HepG2 (cell line): ENCODE measurements around the gene ZNF416. TPM values are rescaled to one million over a fixed set of nuclear protein-coding genes. Genes with fewer than 3 reads are reported as not detected.

Source experiments
- ARNTL ChIP-seq: sonication (generic); formaldehyde crosslinking; IDR thresholded peaks from 2 replicates; pipeline ENCODE4 v1.4.0; 2020; ENCODE audit warnings: mild to moderate bottlenecking, missing genetic modification reagents
- DR1 ChIP-seq: sonication (generic); formaldehyde crosslinking; IDR thresholded peaks from 2 replicates; pipeline ENCODE4 v1.8.0; 2021; ENCODE audit warnings: mild to moderate bottlenecking, missing genetic modification reagents, inconsistent platforms
- KMT2B ChIP-seq: IDR thresholded peaks from 2 replicates; pipeline ENCODE4 v1.6.1; 2016; ENCODE audit warnings: missing genetic modification reagents, missing compliant biosample characterization
- RAD21 ChIP-seq: fragments of 450-650 bp; formaldehyde crosslinking; IDR thresholded peaks from 2 replicates; pipeline ENCODE4 v1.5.0; 2020; ENCODE audit warnings: mild to moderate bottlenecking
- SATB2 ChIP-seq: sonication (generic); formaldehyde crosslinking; IDR thresholded peaks from 2 replicates; pipeline ENCODE4 v1.5.0; 2020; ENCODE audit warnings: missing genetic modification reagents
- SUZ12 ChIP-seq: fragments of 150-350 bp; IDR thresholded peaks from 2 replicates; pipeline ENCODE4 v1.6.1; 2014; ENCODE audit warnings: low read depth, low read length
- ZFP1 ChIP-seq: IDR thresholded peaks from 2 replicates; pipeline ENCODE4 v1.6.1; 2016
- ZNF354B ChIP-seq: sonication (generic); formaldehyde crosslinking; IDR thresholded peaks from 2 replicates; pipeline ENCODE4 v1.8.0; 2022; ENCODE audit warnings: mild to moderate bottlenecking, missing genetic modification reagents
- ZNF75D ChIP-seq: sonication (generic); formaldehyde crosslinking; IDR thresholded peaks from 2 replicates; pipeline ENCODE4 v1.8.1; 2023; ENCODE audit warnings: missing genetic modification reagents, mild to moderate bottlenecking, borderline replicate concordance
- polyA plus RNA-seq, 8 experiments: library from polyadenylated mRNA; depleted of rRNA in 3 of 8; stranded (reverse) in 7 of 8; unstranded in 1 of 8; fragments of >200 nt; fragmentation: Illumina TruSeq in 4 of 8; extraction: Trizol in 4 of 8; gene quantifications; 2 replicates each; pipeline versions ENCODE4 v1.2.1 to v1.2.3, GENCODE V29; 2011 to 2016; ENCODE audit warnings: low read depth in 4 of 8, missing spikeins in 1 of 8, mixed read lengths in 1 of 8; ENCODE audit not compliant: insufficient read depth in 1 of 8
- total RNA-seq, 5 experiments: library from RNA; depleted of rRNA; stranded (reverse); fragments of >200 nt; fragmentation: Illumina TruSeq; extraction: Trizol; gene quantifications; 2 replicates each; pipeline ENCODE4 v1.2.3, GENCODE V29; 2016; ENCODE audit warnings: low read depth in 1 of 5
- TF ChIP-seq, protein P1 (sequence below), 2 experiments: sonication (generic) in 1 of 2; formaldehyde crosslinking in 1 of 2; IDR thresholded peaks; 2 replicates each; pipeline versions ENCODE4 v1.4.0 to v1.6.1; 2018 to 2020; ENCODE audit warnings: missing genetic modification reagents in 2 of 2, borderline replicate concordance in 1 of 2, low read depth in 1 of 2, mild to moderate bottlenecking in 1 of 2, missing biosample characterization in 1 of 2
- TF ChIP-seq, protein P2 (sequence below): IDR thresholded peaks from 2 replicates; pipeline ENCODE4 v1.6.1; 2016; ENCODE audit warnings: control low read depth
- TF ChIP-seq, protein P3 (sequence below): sonication (generic); formaldehyde crosslinking; IDR thresholded peaks from 2 replicates; pipeline ENCODE4 v1.4.0; 2020; ENCODE audit warnings: mild to moderate bottlenecking, missing genetic modification reagents
- TF ChIP-seq, protein P4 (sequence below), 2 experiments: fragments of 450-650 bp in 1 of 2; sonication (generic) in 1 of 2; formaldehyde crosslinking in 1 of 2; IDR thresholded peaks; 2 replicates each; pipeline versions ENCODE4 v1.6.1 to v1.8.0; 2016 to 2022; ENCODE audit warnings: antibody characterized with exemption in 1 of 2, mild to moderate bottlenecking in 1 of 2, missing genetic modification reagents in 1 of 2

The ZNF416 gene
- total and polyA plus RNA-seq, 2 of the 13 experiments (the other 11 are each of a cell fraction or from before 2014, with no cell fraction given): 1.5 to 5.3 TPM

DNA sequence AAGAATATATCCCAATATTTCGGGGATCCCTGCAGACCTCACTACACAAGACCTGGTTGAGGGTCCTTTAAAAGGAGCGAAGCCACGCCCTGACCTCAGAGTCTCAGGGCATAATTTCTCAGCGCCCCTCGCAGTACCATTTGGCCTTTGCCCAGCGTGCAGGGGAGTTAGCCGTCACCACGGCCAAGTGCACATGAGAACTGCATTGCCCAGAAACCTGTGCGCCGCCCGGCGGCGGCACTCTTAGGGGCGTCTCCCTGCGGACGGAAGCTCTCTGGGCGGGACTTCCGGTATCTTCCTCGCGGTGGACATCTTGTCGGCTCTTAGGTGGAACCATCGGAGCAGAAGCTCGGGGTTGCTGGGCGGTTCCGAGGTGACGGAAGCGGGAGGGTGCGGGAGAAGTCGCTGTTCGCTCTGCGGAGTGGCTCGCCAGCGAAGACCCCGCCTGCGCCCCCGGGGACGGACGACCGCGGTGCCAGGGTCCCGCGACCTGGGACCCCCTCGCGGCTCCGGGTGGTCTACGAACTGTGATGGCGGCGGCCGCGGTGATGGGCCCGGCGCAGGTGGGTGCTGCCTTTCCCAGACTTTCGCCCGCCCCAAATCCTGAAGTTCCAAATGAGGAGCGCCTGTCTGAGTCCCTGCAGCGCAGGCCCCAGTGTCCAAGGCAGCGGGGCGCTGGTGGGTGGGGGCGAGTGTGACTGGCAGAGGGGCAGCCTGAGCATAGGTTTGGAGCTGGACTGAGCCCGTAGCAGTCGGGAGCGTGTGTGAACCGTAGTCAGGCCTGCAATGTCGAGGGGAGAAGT, 35.4 kb upstream of the ZNF416 start, which contains the start of gene ZNF134 (continued):
- TF ChIP-seq, protein P1, sequence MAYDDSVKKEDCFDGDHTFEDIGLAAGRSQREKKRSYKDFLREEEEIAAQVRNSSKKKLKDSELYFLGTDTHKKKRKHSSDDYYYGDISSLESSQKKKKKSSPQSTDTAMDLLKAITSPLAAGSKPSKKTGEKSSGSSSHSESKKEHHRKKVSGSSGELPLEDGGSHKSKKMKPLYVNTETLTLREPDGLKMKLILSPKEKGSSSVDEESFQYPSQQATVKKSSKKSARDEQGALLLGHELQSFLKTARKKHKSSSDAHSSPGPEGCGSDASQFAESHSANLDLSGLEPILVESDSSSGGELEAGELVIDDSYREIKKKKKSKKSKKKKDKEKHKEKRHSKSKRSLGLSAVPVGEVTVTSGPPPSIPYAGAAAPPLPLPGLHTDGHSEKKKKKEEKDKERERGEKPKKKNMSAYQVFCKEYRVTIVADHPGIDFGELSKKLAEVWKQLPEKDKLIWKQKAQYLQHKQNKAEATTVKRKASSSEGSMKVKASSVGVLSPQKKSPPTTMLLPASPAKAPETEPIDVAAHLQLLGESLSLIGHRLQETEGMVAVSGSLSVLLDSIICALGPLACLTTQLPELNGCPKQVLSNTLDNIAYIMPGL (CRISPR knock-in tag; IDR thresholded peaks at IDR 0.05; ENCODE audit: borderline replicate concordance in 1 of 2, low read depth in 1 of 2): peak; percentile 76
- TF ChIP-seq ZNF354B (CRISPR knock-in tag) (peak; percentile 45; the same call in 1 of the 2 replicates), DR1 (CRISPR knock-in tag) (peak; percentile 57; the same call in 1 of the 2 replicates), KMT2B (CRISPR knock-in tag) (peak; percentile 85), ZFP1 (CRISPR knock-in tag) (no peak), ZNF75D (no peak), RAD21 (CRISPR knock-in tag) (no peak; the same call in 1 of the 2 replicates), SUZ12 (peak; percentile 74), ARNTL (CRISPR knock-in tag) (0 out of 2 replicates have a peak, but pooled peaks have one; percentile 24), SATB2 (CRISPR knock-in tag) (no peak)
- TF ChIP-seq, protein P2, sequence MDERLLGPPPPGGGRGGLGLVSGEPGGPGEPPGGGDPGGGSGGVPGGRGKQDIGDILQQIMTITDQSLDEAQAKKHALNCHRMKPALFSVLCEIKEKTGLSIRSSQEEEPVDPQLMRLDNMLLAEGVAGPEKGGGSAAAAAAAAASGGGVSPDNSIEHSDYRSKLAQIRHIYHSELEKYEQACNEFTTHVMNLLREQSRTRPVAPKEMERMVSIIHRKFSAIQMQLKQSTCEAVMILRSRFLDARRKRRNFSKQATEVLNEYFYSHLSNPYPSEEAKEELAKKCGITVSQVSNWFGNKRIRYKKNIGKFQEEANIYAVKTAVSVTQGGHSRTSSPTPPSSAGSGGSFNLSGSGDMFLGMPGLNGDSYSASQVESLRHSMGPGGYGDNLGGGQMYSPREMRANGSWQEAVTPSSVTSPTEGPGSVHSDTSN (CRISPR knock-in tag): no peak
- TF ChIP-seq, protein P3, sequence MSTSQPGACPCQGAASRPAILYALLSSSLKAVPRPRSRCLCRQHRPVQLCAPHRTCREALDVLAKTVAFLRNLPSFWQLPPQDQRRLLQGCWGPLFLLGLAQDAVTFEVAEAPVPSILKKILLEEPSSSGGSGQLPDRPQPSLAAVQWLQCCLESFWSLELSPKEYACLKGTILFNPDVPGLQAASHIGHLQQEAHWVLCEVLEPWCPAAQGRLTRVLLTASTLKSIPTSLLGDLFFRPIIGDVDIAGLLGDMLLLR (CRISPR knock-in tag): 0 out of 2 replicates have a peak, but pooled peaks have one; percentile 45
- TF ChIP-seq, protein P4, sequence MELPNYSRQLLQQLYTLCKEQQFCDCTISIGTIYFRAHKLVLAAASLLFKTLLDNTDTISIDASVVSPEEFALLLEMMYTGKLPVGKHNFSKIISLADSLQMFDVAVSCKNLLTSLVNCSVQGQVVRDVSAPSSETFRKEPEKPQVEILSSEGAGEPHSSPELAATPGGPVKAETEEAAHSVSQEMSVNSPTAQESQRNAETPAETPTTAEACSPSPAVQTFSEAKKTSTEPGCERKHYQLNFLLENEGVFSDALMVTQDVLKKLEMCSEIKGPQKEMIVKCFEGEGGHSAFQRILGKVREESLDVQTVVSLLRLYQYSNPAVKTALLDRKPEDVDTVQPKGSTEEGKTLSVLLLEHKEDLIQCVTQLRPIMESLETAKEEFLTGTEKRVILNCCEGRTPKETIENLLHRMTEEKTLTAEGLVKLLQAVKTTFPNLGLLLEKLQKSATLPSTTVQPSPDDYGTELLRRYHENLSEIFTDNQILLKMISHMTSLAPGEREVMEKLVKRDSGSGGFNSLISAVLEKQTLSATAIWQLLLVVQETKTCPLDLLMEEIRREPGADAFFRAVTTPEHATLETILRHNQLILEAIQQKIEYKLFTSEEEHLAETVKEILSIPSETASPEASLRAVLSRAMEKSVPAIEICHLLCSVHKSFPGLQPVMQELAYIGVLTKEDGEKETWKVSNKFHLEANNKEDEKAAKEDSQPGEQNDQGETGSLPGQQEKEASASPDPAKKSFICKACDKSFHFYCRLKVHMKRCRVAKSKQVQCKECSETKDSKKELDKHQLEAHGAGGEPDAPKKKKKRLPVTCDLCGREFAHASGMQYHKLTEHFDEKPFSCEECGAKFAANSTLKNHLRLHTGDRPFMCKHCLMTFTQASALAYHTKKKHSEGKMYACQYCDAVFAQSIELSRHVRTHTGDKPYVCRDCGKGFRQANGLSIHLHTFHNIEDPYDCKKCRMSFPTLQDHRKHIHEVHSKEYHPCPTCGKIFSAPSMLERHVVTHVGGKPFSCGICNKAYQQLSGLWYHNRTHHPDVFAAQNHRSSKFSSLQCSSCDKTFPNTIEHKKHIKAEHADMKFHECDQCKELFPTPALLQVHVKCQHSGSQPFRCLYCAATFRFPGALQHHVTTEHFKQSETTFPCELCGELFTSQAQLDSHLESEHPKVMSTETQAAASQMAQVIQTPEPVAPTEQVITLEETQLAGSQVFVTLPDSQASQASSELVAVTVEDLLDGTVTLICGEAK (IDR thresholded peaks at IDR 0.05): peak; percentile 64
- TF ChIP-seq, protein P4 (CRISPR knock-in tag; IDR thresholded peaks at IDR 0.05): 0 out of 2 replicates have a peak, but pooled peaks have one; percentile 22
